HepG2 (cell line): ENCODE results near the gene SLC45A1. TPM values are rescaled to one million over a fixed set of nuclear protein-coding genes. Genes with fewer than 3 reads are reported as not detected.
A peak's percentile ranks its signal among the peaks of the same experiment; 100 is the strongest.

ENCODE experiments used
- BRCA1 ChIP-seq: sonication (generic); formaldehyde crosslinking; IDR thresholded peaks from 2 replicates; pipeline ENCODE4 v1.4.0; 2020; ENCODE audit warnings: missing genetic modification reagents
- FOXP1 ChIP-seq, 2 experiments: fragments of 450-650 bp in 1 of 2; IDR thresholded peaks; 2 replicates each; pipeline ENCODE4 v1.6.1; 2017 to 2018; ENCODE audit warnings: antibody characterized with exemption in 1 of 2
- HMG20A ChIP-seq: IDR thresholded peaks from 2 replicates; pipeline ENCODE4 v1.6.1; 2016; ENCODE audit warnings: borderline replicate concordance
- HNF4G ChIP-seq, 2 experiments: sonication (generic) in 1 of 2; formaldehyde crosslinking in 1 of 2; IDR thresholded peaks; 2 replicates each; pipeline versions ENCODE4 v1.4.0 to v1.6.1; 2011 to 2020; ENCODE audit warnings: borderline replicate concordance in 2 of 2, low read depth in 2 of 2, mild to moderate bottlenecking in 2 of 2, low read length in 1 of 2, missing genetic modification reagents in 1 of 2, moderate library complexity in 1 of 2
- HNRNPH1 ChIP-seq: fragments of 200-400 bp; formaldehyde crosslinking; optimal IDR thresholded peaks from 2 replicates; pipeline ENCODE3; 2017; ENCODE audit warnings: mild to moderate bottlenecking, low read depth, low read length
- KLF16 ChIP-seq, 2 experiments: sonication (generic) in 1 of 2; formaldehyde crosslinking in 1 of 2; IDR thresholded peaks; 2 replicates each; pipeline versions ENCODE4 v1.6.1 to v1.8.0; 2016 to 2023; ENCODE audit warnings: missing genetic modification reagents in 2 of 2, missing compliant biosample characterization in 1 of 2
- PHF5A ChIP-seq: IDR thresholded peaks from one replicate; pipeline ENCODE4 v1.6.1; 2018; ENCODE audit warnings: low read depth, missing genetic modification reagents; ENCODE audit not compliant: unreplicated experiment
- PLRG1 ChIP-seq: fragments of 450-650 bp; conservative IDR thresholded peaks from 2 replicates; pipeline ENCODE4 v1.6.1; 2016
- POLR2G ChIP-seq: fragments of 200-400 bp; formaldehyde crosslinking; IDR thresholded peaks from 2 replicates; pipeline ENCODE4 v1.6.1; 2018; ENCODE audit warnings: mild to moderate bottlenecking, low read depth, low read length, moderate library complexity
- RNF219 ChIP-seq: sonication (generic); formaldehyde crosslinking; IDR thresholded peaks from 2 replicates; pipeline ENCODE4 v1.5.0; 2020; ENCODE audit warnings: mild to moderate bottlenecking, missing genetic modification reagents
- RXRB ChIP-seq: IDR thresholded peaks from 2 replicates; pipeline ENCODE4 v1.6.1; 2016; ENCODE audit warnings: borderline replicate concordance, missing genetic modification reagents, missing compliant biosample characterization
- SOX13 ChIP-seq, 3 experiments: fragments of 450-650 bp in 1 of 3; sonication (generic) in 1 of 3; formaldehyde crosslinking in 1 of 3; IDR thresholded peaks in 2 of 3; conservative IDR thresholded peaks in 1 of 3; 2 replicates each; pipeline versions ENCODE4 v1.5.0 to v1.6.1; 2016 to 2020; ENCODE audit warnings: antibody characterized with exemption in 1 of 3, mild to moderate bottlenecking in 1 of 3, missing compliant biosample characterization in 1 of 3, missing genetic modification reagents in 1 of 3, moderate library complexity in 1 of 3
- SOX6 ChIP-seq, 2 experiments: fragments of 450-650 bp in 1 of 2; sonication (generic) in 1 of 2; formaldehyde crosslinking in 1 of 2; IDR thresholded peaks; 2 replicates each; pipeline versions ENCODE4 v1.4.0 to v1.6.1; 2017 to 2020; ENCODE audit warnings: antibody characterized with exemption in 1 of 2, mild to moderate bottlenecking in 1 of 2, missing genetic modification reagents in 1 of 2
- STAG1 ChIP-seq: sonication (generic); formaldehyde crosslinking; IDR thresholded peaks from 2 replicates; pipeline ENCODE4 v1.4.0; 2020; ENCODE audit warnings: missing genetic modification reagents
- ZBTB38 ChIP-seq: sonication (generic); formaldehyde crosslinking; IDR thresholded peaks from 2 replicates; pipeline ENCODE4 v1.5.1; 2020; ENCODE audit warnings: mild to moderate bottlenecking, missing genetic modification reagents
- ZBTB7B ChIP-seq: sonication (generic); formaldehyde crosslinking; IDR thresholded peaks from 2 replicates; pipeline ENCODE4 v1.4.0; 2020; ENCODE audit warnings: missing genetic modification reagents
- ZGPAT ChIP-seq: IDR thresholded peaks from 2 replicates; pipeline ENCODE4 v1.6.1; 2016; ENCODE audit warnings: mild to moderate bottlenecking
- ZNF441 ChIP-seq: sonication (generic); formaldehyde crosslinking; IDR thresholded peaks from 2 replicates; pipeline ENCODE4 v1.7.0; 2021; ENCODE audit warnings: missing genetic modification reagents, borderline replicate concordance
- ZNF512 ChIP-seq: sonication (generic); formaldehyde crosslinking; IDR thresholded peaks from 2 replicates; pipeline ENCODE4 v1.4.0; 2020; ENCODE audit warnings: mild to moderate bottlenecking, missing genetic modification reagents
- ZNF772 ChIP-seq: sonication (generic); formaldehyde crosslinking; IDR thresholded peaks from 2 replicates; pipeline ENCODE4 v1.5.0; 2020; ENCODE audit warnings: mild to moderate bottlenecking, missing genetic modification reagents
- polyA plus RNA-seq, 8 experiments: library from polyadenylated mRNA; depleted of rRNA in 3 of 8; stranded (reverse) in 7 of 8; unstranded in 1 of 8; fragments of >200 nt; fragmentation: Illumina TruSeq in 4 of 8; extraction: Trizol in 4 of 8; gene quantifications; 2 replicates each; pipeline versions ENCODE4 v1.2.1 to v1.2.3, GENCODE V29; 2011 to 2016; ENCODE audit warnings: low read depth in 4 of 8, missing spikeins in 1 of 8, mixed read lengths in 1 of 8; ENCODE audit not compliant: insufficient read depth in 1 of 8
- total RNA-seq, 5 experiments: library from RNA; depleted of rRNA; stranded (reverse); fragments of >200 nt; fragmentation: Illumina TruSeq; extraction: Trizol; gene quantifications; 2 replicates each; pipeline ENCODE4 v1.2.3, GENCODE V29; 2016; ENCODE audit warnings: low read depth in 1 of 5

The SLC45A1 gene
- total and polyA plus RNA-seq, 2 of the 13 experiments (the other 11 are each of a cell fraction or from before 2014, with no cell fraction given) = not detected

GRCh38 chr1:8312235-8313218, 5.4 kb upstream of the SLC45A1 start (continued):
- TF ChIP-seq ZBTB38 (peak; percentile 90), ZNF441 (CRISPR knock-in tag) (0 out of 2 replicates have a peak, but pooled peaks have one; percentile 20), STAG1 (peak; percentile 57), FOXP1 (IDR thresholded peaks at IDR 0.05) (0 out of 2 replicates have a peak, but pooled peaks have one; percentile 34), FOXP1 (CRISPR knock-in tag; IDR thresholded peaks at IDR 0.05) (peak; percentile 94), PLRG1 (no peak), ZBTB7B (CRISPR knock-in tag) (0 out of 2 replicates have a peak, but pooled peaks have one; percentile 45), HNRNPH1 (no peak), HMG20A (CRISPR knock-in tag) (peak; percentile 60; the same call in 1 of the 2 replicates), ZNF512 (no peak), RXRB (peak; percentile 63), ZNF772 (CRISPR knock-in tag) (0 out of 2 replicates have a peak, but pooled peaks have one; percentile 33), ZGPAT (CRISPR knock-in tag) (peak; percentile 48; the same call in 1 of the 2 replicates), RNF219 (CRISPR knock-in tag) (0 out of 2 replicates have a peak, but pooled peaks have one; percentile 31), KLF16 (CRISPR knock-in tag; IDR thresholded peaks at IDR 0.05) (0 out of 4 replicates have a peak, but pooled peaks of 1 of the 2 experiments have one; percentile 54), HNF4G (IDR thresholded peaks at IDR 0.05; ENCODE audit: borderline replicate concordance, low read depth, low read length) (no peak), HNF4G (CRISPR knock-in tag; IDR thresholded peaks at IDR 0.05; ENCODE audit: borderline replicate concordance, low read depth) (0 out of 2 replicates have a peak, but pooled peaks have one; percentile 24), PHF5A (peak; percentile 15), SOX13 (IDR thresholded peaks at IDR 0.05) (no peak), SOX13 (CRISPR knock-in tag; conservative IDR thresholded peaks at IDR 0.05 in 1 of 2, IDR thresholded peaks at IDR 0.05 in 1 of 2) (peak in 1 of 2 experiments; percentile 35; a peak in 1 of 4 replicates), SOX6 (IDR thresholded peaks at IDR 0.05) (no peak), SOX6 (CRISPR knock-in tag; IDR thresholded peaks at IDR 0.05) (peak; percentile 64), BRCA1 (CRISPR knock-in tag) (0 out of 2 replicates have a peak, but pooled peaks have one; percentile 57), POLR2G (no peak)
